Stimulated activated CD4-positive, alpha-beta T cell treated with anti-CD3 and anti-CD28 coated beads, TNF-alpha, amount 100 ng/mL, for 4 hours (primary cell): ENCODE results near the gene TEX47.

Experiments
- DNase-seq, 3 experiments: peaks; one replicate each; pipeline ENCODE4 v3.0.0-alpha.2; 2020; ENCODE audit warnings: low read depth in 3 of 3

The TEX47 gene

DNA sequence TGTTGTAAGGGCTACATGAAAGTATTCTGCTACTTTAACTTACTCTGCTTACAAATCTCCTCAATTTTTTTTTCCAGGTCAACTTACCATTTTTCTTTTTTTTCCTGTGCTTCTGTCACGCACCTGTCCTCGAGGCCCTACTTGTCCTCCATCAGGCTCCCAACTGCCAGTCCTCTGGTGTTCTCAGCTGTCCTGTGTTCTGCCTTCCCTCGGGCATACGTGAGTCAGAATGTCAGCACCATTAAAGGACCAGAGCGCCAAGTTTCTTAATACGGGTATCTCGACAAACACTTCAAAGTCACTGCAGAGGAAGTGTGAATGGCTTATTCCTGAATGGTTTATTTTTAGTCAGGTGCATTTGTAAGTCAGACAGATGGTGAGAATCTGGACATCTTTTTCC lies at the start of gene TEX47:
Gene TEX47, minus strand, starts transcription at position 185 of the 400 bp plus-strand sequence. CDS start 795 bp downstream, outside the sequence.
- DNase-seq: no peak

DNA sequence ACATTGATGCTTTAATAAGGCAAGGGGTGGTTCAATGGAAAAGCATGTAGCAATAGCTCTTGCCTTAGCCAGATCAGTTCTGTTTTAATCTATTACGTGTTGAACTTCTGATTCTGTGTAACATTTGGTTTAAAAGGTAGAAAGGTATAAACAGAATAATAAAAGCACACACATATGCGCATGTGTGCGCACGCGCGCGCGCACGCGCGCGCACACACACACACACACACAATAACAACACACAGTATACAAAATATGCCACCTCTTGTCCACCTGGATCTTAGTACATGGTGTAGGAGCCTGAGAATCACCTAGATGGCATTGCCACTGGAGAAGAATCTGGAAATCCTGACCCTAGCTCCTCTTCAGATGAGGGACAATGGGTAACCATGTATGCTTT lies 49.6 kb upstream of the TEX47 start:
- no peak for DNase-seq

DNA sequence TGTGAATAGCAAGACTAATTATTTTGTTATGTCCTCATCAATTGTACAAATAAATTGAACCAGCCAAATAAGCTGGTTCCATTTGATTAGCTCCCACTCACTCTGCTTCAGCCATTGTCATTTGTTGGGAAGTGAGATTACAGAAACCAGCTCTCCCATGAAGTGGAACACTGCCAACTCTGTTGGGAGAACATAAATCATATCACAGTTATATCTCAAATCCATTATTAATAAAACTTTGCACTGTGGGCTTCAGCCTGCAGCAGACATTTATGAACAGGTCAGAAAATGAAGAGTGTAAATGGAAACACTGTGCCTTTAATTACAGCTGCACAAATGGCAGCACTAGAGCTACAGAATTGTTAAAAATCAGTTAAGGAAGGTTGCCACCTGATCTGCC lies 46.7 kb upstream of the TEX47 start:
- no peak for DNase-seq

DNA sequence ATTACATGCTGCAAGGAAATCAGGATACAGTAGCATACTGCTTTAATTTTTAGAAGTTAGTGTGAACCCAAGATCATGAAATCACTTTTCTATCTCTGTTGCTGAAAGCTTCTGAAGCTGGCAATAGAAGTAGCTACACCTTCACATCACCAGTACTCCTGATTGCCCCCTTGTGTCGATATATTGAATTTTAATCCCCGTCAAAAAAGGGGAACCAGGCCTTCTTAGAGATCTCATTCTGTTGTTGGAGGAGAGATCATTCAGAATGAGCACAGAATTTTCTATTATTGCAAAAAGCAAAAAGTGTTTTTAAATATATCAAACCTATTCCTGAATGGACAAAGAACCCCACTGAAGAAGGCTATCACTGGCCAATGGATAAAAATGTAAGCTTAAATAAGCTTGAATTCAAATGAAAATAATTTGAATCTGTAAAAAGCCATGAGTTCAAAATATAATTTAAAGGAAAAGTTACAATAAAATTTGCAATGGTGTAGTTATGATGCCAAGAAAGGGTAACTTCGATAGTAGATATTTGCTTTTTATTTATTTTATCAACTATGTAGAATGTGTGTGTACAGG lies 39.7 kb upstream of the TEX47 start:
- DNase-seq: no peak

DNA sequence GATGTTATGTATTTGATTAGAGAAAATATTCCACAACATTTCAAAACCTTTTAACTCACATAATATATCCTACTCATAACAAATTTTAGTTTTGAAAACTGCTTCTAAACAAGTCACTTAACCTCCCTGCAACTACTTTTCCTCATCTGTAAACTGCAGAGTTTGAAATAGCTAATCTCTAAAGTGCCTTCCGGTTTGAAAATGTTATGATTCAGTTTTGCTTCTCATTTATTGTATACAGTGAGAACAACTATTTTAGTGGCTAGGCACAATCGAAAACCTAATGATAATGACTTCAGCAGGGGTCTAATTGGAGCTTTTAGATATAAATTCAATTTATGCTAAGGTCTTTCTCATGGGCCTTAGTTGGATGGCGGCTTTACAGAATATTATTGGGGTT lies 30.7 kb upstream of the TEX47 start:
- no peak for DNase-seq

DNA sequence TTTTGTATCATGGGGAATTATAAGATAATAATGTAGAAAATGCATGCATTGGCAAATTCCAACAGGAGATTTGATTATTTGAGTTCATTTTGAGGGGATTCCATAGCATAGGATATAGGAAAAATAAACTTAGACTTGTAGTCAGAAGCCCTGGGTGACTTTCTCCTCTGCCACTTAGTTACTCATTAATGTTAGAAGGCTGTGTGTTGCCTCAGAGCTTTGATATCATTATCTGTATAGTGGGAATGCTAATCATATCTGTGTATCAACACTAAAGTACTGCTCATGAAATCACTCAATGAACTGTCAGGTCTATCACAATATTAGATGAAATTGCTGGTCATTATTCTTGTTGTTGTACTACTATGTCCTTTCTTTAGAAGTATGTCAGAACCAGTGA lies 23.0 kb upstream of the TEX47 start:
- DNase-seq: no peak

DNA sequence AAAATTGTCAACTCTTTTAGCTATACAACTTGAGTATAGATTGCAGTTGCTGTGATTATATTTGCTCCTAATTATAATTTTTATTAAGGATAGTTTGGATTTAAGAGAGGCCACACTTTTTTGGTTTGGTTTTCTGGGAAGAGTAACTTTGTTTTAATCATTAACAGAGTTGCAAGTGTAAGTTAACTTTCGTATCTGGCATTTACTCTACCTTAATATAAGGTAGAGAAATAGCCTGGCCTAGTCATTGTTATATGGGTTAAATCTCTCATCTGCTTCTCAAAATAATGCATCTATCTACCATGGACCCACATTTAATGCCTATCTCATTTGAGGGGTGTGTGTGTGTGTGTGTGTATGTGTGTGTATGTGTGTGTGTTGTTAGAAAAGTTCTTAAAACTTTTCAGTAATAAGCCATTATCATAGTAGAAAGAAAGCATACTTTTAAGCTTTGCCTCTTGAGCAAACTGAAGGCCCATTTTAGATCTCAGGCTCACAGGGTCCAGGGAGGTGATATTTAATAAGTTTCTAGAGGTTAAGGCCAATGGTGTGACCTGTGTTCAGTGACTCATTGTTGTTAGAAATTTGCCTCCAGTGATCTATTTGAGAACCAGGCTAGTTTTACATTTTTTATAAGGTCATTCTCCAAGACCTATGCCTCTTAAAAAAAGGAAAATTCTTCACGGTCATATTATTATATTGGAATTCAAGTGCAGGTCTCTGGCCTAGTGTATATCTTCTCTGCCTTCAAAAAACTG lies 10.9 kb upstream of the TEX47 start:
- DNase-seq: no peak

DNA sequence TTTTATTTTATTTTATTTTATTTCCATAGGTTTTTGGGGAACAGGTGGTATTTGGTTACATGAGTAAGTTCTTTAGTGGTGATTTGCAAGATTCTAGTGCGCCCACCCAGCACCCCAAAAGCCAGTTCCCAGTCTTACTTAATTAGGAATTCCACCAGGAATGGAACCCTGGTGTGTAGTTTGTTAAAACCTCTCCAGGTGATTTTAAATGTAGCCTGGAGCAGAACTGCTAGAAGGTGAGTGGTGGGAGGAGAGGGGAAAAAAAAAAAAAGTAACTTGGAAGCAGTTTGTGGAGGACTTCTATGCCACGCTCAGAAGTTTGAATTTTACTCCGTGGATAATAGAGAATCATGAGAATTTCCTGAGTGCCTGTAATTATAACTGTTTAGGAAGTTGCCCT lies 5.5 kb upstream of the TEX47 start:
- DNase-seq: no peak

DNA sequence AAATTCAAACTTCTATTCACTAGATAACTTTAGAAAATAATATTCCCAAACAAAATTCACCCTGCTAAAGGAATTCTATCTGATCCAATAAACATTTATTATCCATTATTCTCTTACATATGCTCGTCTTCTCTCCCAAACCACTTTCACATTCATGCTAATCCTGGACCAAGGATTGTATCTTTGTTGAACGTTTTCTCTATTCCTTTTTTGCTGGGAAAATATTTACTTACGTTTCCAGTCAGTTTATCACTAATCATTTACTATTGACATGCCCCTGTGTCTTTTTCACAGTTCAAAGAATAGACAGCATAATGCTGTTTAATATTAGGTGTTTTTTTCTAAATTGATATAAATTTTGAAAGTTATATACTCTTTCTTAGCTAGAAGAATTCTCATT lies 3.2 kb downstream of the TEX47 start:
- DNase-seq: no peak

DNA sequence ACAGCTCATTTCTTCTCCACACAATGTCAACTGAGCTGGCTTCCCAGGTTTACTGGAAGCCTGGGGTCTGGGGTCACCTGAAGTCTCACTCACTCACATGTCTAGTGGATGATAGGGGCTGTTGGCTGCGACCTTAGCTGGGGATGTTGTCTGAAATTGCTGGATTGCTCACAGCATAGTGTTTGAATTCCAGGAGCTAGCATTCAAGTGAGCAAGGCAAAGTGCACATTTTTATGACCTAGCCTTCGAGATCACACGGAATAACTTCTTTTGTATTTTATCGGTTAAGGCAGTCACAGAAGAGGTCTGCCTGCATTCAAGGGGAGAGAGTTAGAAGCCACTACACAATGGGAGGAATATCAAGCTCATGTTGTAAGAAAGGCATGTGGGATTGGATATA lies 3.6 kb downstream of the TEX47 start:
- no peak for DNase-seq

DNA sequence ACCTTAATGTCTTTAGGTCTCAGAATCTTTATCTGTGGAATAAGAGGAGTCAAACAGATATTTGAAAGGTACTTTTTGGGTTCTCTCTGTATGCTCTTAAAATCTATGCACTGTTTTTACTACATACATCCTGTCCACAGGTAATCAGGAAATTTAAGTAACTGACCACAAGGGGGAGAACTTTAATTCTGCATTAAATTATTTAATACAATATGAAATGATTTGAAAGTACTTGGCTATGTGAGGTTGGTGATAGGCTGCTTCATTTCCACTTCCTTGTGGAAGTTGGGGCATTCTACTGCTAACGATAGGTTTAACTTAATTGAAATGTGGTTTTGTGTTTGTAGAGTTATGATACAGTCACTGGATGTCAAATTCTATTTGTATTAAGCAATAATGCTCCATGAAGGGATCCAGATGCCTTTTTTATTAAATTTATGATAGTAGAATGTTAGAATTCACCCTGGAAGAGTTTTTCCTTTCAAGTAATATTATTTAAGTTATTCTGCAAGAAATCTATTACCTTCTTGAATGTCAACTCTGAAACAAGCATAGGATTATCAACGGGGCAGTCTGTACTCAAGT lies 6.0 kb downstream of the TEX47 start:
- DNase-seq: no peak

DNA sequence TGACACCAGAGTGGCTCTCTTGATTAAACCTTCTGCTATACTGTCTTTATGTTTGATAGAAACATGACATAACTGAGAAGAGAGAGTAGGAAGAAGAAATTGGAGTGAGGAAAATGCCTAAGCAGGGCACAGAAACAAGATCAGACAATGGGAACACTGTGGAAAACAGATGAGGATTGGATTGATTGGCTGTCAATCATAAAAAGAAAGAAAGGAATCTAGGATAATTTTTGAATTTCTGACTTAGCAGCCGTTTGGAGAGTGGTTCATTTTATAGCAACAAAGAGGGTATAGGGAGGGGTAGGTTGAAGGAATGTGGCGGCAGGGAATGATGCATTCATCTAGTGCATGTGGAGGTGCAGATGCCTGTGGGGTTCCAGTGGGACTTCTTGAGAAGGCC lies 7.8 kb downstream of the TEX47 start:
- no peak for DNase-seq

DNA sequence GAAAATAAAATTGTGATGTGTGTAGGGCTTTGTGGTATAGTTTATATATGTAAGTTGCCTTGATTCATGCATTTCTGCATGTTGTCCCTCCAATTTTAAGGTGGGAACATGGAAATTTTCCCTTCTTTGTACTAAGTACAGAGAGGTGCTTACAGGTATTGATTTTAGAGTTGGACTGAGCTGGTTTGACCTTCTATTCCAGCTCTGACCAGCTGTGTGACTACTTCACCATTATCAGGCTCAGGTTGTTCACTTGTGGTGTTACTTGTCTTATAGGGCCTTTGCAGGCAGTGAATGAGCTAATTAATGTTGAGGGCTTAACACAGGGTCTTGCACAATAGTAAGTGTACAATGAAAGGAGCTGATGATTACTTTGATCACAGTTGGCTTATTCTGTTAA lies 19.7 kb downstream of the TEX47 start:
- DNase-seq: no peak

DNA sequence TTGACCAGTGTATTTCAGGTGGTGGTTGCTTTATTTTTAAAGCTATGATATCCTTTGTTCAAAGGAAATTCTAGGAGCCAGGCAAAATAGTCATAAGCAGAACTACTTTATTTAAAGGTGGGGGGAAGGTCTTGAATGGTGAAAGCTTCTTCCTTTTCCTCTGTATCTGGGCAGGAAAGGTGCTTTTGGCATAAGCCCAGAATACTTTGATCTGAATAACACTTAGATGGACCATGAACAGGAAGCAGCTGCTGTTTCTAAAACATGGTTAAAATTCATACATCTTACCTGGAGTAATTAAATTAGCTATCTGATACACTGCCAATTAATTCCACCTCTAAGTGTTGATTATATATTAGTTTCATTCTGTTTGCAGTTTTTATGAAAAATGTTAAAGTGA lies 22.8 kb downstream of the TEX47 start:
- no peak for DNase-seq

DNA sequence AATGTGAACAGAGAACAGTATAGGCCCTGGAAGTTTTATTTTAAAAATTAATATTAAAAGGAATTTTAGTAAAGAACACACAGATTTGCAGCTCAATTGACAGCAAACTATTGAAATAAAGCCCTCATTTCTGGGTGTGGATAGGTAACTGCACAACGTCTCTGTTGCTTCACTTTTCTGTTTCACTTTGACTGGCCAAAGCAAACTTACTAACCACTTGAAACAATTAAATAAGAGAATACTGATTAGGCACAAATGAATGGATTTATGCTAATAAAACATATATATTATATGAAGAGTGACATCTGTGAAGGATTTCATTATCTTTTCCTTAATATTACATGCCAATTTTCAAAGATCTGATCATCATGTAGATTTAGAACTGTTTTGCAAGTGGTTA lies 24.1 kb downstream of the TEX47 start:
- DNase-seq: no peak

DNA sequence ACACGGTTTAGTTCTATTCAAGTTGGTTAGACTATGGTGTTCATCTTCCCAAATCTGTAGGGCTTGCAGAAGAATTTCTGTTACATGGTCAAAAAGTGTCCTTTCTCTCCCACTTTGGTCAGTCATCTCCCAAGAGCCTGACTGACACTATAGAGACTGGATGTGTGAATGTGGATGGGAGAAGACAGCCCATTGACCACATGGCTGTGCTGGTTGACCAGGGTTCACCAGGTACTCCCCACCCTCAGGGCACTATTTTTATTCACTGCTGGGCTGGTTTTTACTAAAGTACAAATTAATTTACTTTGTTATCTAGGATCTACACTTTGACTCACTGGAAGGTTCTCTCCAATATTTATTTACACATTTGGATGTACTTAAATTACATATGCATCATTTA lies 33.8 kb downstream of the TEX47 start:
- no peak for DNase-seq

DNA sequence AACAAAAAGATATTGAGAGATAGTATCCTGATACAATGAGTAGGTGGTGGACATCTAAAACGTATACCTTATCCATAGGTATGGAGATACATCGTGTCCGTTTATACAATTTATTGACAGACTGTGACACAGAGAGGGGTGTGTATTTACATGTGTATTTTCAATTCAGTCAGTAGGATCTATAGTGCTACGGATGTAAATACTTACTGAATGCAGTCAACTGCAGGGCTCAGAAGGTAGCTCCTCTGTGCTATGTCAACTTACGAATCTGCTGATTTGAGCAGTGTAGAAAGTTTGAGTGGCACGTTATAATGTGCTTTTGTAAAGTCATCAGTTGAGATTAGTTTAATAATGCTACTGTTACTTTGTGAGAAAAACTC lies 35.4 kb downstream of the TEX47 start:
- no peak for DNase-seq

DNA sequence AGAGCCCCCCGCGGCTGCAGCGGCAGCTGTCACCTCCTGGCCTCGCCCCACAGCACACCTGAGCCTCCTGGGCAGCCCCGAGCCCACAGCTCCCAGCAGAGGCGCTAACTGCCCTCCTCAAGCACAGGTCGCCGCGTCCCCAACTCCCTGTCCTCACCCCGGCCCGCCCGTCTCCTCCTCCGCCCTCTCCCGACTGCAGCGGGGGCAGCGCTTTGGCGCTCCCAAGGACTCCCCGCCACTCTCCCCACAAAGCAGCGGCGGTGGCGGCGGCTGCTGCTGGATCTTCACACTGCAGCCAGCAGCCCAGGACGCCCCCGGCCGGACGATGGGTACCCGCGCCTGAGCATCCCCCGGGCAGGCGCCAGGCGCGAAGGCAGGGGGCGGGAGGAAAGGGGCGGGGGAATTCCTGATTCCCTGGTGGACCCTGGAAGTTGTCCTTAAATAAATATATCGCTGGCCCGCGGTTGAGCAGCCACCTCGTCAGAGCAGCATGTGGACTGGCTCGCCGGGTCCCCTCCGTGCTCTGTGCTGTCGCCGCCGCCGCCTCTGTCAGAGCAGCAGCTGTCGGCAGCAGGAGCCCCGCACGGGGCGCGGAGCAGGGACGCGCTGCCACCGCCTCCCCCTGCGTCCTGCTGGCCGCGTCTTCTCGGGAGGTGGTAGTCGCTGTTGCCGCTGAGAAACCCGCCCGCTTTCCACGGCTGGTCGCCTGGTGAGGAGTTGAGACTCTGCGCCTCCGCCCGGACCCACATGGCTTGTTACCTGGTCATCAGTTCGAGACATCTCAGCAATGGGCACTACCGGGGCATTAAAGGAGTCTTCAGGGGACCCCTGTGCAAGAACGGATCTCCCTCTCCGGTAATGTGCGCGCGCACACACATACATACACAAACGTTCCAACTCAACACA lies 36.1 kb downstream of the TEX47 start, which contains the start of gene ZNF804B:
Gene ZNF804B, plus strand, starts transcription at position 471 of the 906 bp plus-strand sequence. Its CDS starts 277 bp downstream, at position 748.
- no peak for DNase-seq

DNA sequence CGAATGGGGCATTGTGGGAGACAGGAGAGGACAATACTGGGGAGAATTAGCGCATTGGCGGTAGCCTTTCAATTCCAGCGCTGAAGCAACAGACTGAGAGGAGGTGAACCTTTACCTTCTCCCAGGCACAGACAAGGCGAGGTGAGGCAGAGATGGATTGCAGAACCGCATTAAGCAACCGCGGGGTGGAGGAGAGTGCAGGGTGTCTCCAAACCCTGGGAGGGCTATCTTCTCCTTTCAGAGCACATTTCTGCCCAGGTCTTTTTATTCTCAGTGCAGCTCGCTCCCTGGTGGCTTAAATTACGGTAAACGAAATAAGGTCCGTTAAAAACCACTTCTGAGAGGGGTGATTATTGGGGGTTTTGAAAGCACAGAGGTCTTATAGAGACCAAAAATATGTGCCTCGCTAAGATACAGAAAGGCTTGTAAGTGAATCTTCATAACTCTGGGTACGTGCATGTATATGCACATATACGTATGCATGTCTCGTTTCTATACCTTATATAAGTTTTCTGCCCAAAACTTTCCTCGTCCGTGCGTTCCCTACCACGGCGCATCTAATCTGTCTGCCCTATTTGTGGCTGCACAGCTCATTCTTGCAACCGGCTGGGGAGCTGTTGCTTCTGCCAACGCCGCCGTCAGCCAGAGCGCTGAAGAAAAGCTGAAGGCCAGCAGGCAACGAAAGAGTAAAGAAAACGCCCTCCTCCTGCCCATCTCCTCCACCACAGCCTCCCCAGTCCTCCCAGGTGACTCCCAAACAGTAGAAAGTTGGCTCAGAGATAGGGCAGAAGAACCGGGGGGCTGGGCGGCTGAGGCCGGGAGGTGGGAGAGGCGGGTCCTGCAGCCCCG lies 36.9 kb downstream of the TEX47 start:
- DNase-seq: no peak

DNA sequence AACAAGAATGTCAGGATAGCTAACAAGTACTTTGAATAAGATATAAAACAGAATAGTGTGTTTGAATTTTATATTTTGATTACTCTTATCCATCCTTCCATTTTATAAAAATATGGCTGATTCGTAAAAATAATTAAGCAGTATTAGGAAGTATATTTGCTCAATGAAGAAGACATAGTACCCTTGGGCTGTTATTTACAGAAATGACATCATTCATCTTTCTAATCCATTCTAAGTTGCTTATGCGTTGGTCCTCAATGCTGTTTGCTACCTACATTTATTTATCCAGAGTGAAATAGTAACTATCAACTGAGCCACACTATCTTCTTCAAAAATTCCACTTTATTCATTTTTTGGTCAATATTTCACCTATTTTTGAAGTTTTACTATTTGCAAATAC lies 38.2 kb downstream of the TEX47 start:
- no peak for DNase-seq

DNA sequence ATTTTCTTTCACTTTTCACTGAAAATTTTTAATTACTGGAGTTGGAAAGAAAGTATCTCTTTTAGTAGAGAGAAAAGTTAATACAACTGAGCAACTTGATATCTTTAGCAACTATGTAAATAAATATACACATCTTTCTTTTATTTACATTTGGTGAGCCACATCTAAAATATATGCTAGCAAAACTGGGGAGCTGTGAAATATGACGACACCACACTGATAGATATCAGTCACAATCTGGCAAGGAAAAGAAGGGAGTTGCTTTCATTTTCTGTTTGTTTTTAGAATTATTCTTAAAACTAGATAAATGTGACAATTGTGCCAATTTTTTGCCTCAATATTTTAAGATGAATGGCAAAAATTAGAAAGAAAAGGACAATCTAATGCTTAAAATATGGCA lies 38.7 kb downstream of the TEX47 start:
- no peak for DNase-seq
